HepG2 (cell line): ENCODE measurements around the gene CMTR2. TPM values are rescaled to one million over a fixed set of nuclear protein-coding genes. Genes with fewer than 3 reads are reported as not detected.

Source experiments
- ATAC-seq: fragments of 200-7000 bp; cut with Tn5 transposase; 3 replicates; pipeline ENCODE4 v1.9.1; 2020; ENCODE audit warnings: mild to moderate bottlenecking, moderate library complexity
- BruUV-seq: library from RNA; stranded (reverse); fragments of 400-500 nt; replicated peaks from 2 replicates; lab custom pipeline; 2021; lab: Mats Ljungman, UMichigan
- CTCF ChIA-PET: fragments of 300-600 bp; formaldehyde crosslinking; extraction: SDS; loops from one replicate; lab custom pipeline; 2021; ENCODE audit warnings: low total read pairs, inconsistent platforms, low intra/inter-chr PET ratio; lab: Yijun Ruan, JAX
- POLR2A ChIA-PET: fragments of 350-600 bp; sonication (Branson Sonifier 250); formaldehyde crosslinking; loops from one replicate; lab custom pipeline; 2020; ENCODE audit warnings: antibody characterized with exemption, inconsistent platforms; lab: Yijun Ruan, JAX
- DNase-seq: peaks from one replicate; pipeline ENCODE4 v3.0.0-alpha.2; 2015; ENCODE audit warnings: low spot score
- FAIRE-seq: peaks from 3 replicates; lab custom pipeline; 2011; peaks lifted over from hg19 to GRCh38; lab: Jason Lieb, UNC
- H2AFZ ChIP-seq: one replicate; pipeline ENCODE4 v1.6.1; 2011; ENCODE audit warnings: low read length, inconsistent platforms
- H3K27ac ChIP-seq: fragments of 300-600 bp; 3 replicates; pipeline ENCODE4 v1.8.0; 2011; ENCODE audit warnings: mixed run types, mild to moderate bottlenecking, mixed read lengths, low read length, inconsistent platforms; ENCODE audit not compliant: insufficient read depth; ENCODE audit errors: extremely low read length
- H3K27me3 ChIP-seq, 2 experiments: fragments of 200-600 bp in 1 of 2; 2 replicates in 1 of 2; 3 replicates in 1 of 2; pipeline versions ENCODE4 v1.6.0 to v1.8.0; 2011; ENCODE audit warnings: low read length in 2 of 2, mild to moderate bottlenecking in 2 of 2, moderate library complexity in 2 of 2, inconsistent platforms in 1 of 2; ENCODE audit not compliant: insufficient read depth in 2 of 2, control insufficient read depth in 1 of 2
- H3K36me3 ChIP-seq, 2 experiments: fragments of 200-600 bp in 1 of 2; replicated peaks in 1 of 2; 2 replicates in 1 of 2; 3 replicates in 1 of 2; pipeline versions ENCODE4 v1.5.1 to v1.8.0; 2011; ENCODE audit warnings: low read length in 2 of 2, inconsistent platforms in 1 of 2; ENCODE audit not compliant: insufficient read depth in 2 of 2, control insufficient read depth in 1 of 2
- H3K4me1 ChIP-seq: 2 replicates; pipeline ENCODE4 v1.5.1; 2012; ENCODE audit warnings: low read length, inconsistent platforms; ENCODE audit not compliant: insufficient read depth
- H3K4me2 ChIP-seq: 2 replicates; pipeline ENCODE4 v1.6.0; 2011; ENCODE audit warnings: low read depth, low read length, inconsistent platforms
- H3K4me3 ChIP-seq, 3 experiments: fragments of 200-600 bp in 1 of 3; sonication (generic), shearing (Covaris generic) in 1 of 3; replicated peaks in 1 of 3; 2 replicates each; pipeline ENCODE4 v1.5.1; 2011 to 2016; ENCODE audit warnings: low read length in 3 of 3, inconsistent platforms in 2 of 3, low read depth in 2 of 3, mild to moderate bottlenecking in 2 of 3, control low read depth in 1 of 3, mixed read lengths in 1 of 3; ENCODE audit not compliant: insufficient read depth in 1 of 3
- H3K79me2 ChIP-seq: one replicate; pipeline ENCODE4 v1.6.1; 2011; ENCODE audit warnings: low read length, inconsistent platforms; ENCODE audit not compliant: insufficient read depth
- H3K9ac ChIP-seq: 2 replicates; pipeline ENCODE4 v1.6.0; 2011; ENCODE audit warnings: mild to moderate bottlenecking, low read depth, low read length, inconsistent platforms; ENCODE audit not compliant: insufficient read depth
- H3K9me3 ChIP-seq: 2 replicates; pipeline ENCODE4 v1.5.1; 2012; ENCODE audit warnings: mild to moderate bottlenecking, low read length
- H4K20me1 ChIP-seq: 2 replicates; pipeline ENCODE4 v1.6.0; 2011; ENCODE audit warnings: inconsistent platforms, mild to moderate bottlenecking, low read length, moderate library complexity; ENCODE audit not compliant: insufficient read depth
- ATAD3A ChIP-seq: sonication (generic); formaldehyde crosslinking; IDR thresholded peaks from 2 replicates; pipeline ENCODE4 v1.4.0; 2020; ENCODE audit warnings: missing genetic modification reagents
- BCL6 ChIP-seq: IDR thresholded peaks from 2 replicates; pipeline ENCODE4 v1.6.1; 2016; ENCODE audit warnings: missing genetic modification reagents, missing compliant biosample characterization
- DMAP1 ChIP-seq: IDR thresholded peaks from 2 replicates; pipeline ENCODE4 v1.6.1; 2016
- PATZ1 ChIP-seq: sonication (generic); formaldehyde crosslinking; IDR thresholded peaks from 2 replicates; pipeline ENCODE4 v1.4.0; 2020; ENCODE audit warnings: missing genetic modification reagents
- POLR2AphosphoS5 ChIP-seq: IDR thresholded peaks from 2 replicates; pipeline ENCODE4 v1.6.1; 2012; ENCODE audit warnings: low read depth, low read length
- RCOR2 ChIP-seq: IDR thresholded peaks from 2 replicates; pipeline ENCODE4 v1.6.1; 2016; ENCODE audit warnings: missing biosample characterization, missing genetic modification reagents
- RFX5 ChIP-seq: IDR thresholded peaks from 2 replicates; pipeline ENCODE4 v1.6.1; 2011; ENCODE audit warnings: low read depth, low read length, improper control_type of control experiment
- SOX6 ChIP-seq, 2 experiments: fragments of 450-650 bp in 1 of 2; sonication (generic) in 1 of 2; formaldehyde crosslinking in 1 of 2; IDR thresholded peaks; 2 replicates each; pipeline versions ENCODE4 v1.4.0 to v1.6.1; 2017 to 2020; ENCODE audit warnings: antibody characterized with exemption in 1 of 2, mild to moderate bottlenecking in 1 of 2, missing genetic modification reagents in 1 of 2
- ZNF101 ChIP-seq: sonication (generic); formaldehyde crosslinking; IDR thresholded peaks from 2 replicates; pipeline ENCODE4 v1.4.0; 2020; ENCODE audit warnings: mild to moderate bottlenecking, low read depth, missing genetic modification reagents, borderline replicate concordance
- ZNF678 ChIP-seq: sonication (generic); formaldehyde crosslinking; IDR thresholded peaks from 2 replicates; pipeline ENCODE4 v1.4.0; 2020; ENCODE audit warnings: mild to moderate bottlenecking, missing genetic modification reagents
- WGBS: methylation state at CpG from one replicate; pipeline ENCODE4 v1.1.6; 2017; ENCODE audit warnings: low lambda C conversion rate; 5-methylcytosine and 5-hydroxymethylcytosine counted together
- in situ Hi-C: cut with HindIII; loops from 2 replicates; pipeline ENCODE4 v1.10.0; 2017; ENCODE audit warnings: low pct_unique_long_range_greater_than_20kb; ENCODE audit not compliant: extremely low pct_ligation_motif_present
- intact Hi-C: fragments of 100-400 bp; cut with micrococcal nuclease; formaldehyde crosslinking; loops from one replicate; pipeline ENCODE4 v1.10.0; 2022; ENCODE audit not compliant: unreplicated experiment
- polyA plus RNA-seq, 8 experiments: library from polyadenylated mRNA; depleted of rRNA in 3 of 8; stranded (reverse) in 7 of 8; unstranded in 1 of 8; fragments of >200 nt; fragmentation: Illumina TruSeq in 4 of 8; extraction: Trizol in 4 of 8; gene quantifications; 2 replicates each; pipeline versions ENCODE4 v1.2.1 to v1.2.3, GENCODE V29; 2011 to 2016; ENCODE audit warnings: low read depth in 4 of 8, missing spikeins in 1 of 8, mixed read lengths in 1 of 8; ENCODE audit not compliant: insufficient read depth in 1 of 8
- total RNA-seq, 5 experiments: library from RNA; depleted of rRNA; stranded (reverse); fragments of >200 nt; fragmentation: Illumina TruSeq; extraction: Trizol; gene quantifications; 2 replicates each; pipeline ENCODE4 v1.2.3, GENCODE V29; 2016; ENCODE audit warnings: low read depth in 1 of 5
- TF ChIP-seq, protein P1 (sequence below): sonication (generic); formaldehyde crosslinking; IDR thresholded peaks from 2 replicates; pipeline ENCODE4 v1.8.0; 2022; ENCODE audit warnings: mild to moderate bottlenecking, missing genetic modification reagents; ENCODE audit not compliant: insufficient replicate concordance
- TF ChIP-seq, protein P2 (sequence below): sonication (generic); formaldehyde crosslinking; IDR thresholded peaks from 2 replicates; pipeline ENCODE4 v1.4.0; 2020; ENCODE audit warnings: missing genetic modification reagents, borderline replicate concordance

CMTR2 gene
- total and polyA plus RNA-seq, 2 of the 13 experiments (the other 11 are each of a cell fraction or from before 2014, with no cell fraction given) = 15.0 to 19.9 TPM

DNA sequence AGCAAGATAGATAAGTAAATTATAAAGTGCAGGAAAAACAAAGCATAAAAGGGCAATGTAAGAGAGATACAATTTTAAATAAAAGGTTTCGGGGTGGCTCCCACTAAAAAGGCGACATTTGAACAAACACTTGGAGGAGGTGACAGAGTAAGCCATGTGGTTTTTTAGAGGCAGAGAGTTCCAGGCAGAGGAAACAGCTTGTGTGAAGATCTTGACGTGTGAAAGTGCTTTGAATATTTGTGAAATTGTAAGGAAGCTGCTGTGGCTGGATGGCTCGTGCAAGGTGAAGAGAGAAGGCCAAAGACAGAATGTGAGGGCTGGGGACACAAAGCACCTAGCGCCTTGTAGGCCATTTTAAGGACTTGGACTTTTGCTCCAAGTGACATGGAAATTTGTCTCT is 30.1 kb downstream of the CMTR2 start:
- intact Hi-C loops (no loop called here), in situ Hi-C loops (no loop called here)
- TF ChIP-seq ZNF678 (CRISPR knock-in tag) (no peak), BCL6 (no peak), SOX6 (IDR thresholded peaks at IDR 0.05) (no peak), SOX6 (CRISPR knock-in tag; IDR thresholded peaks at IDR 0.05) (no peak), PATZ1 (CRISPR knock-in tag) (no peak), DMAP1 (CRISPR knock-in tag) (no peak)
- no peak for FAIRE-seq
- Histone ChIP-seq H4K20me1 (no peaks in the 10 kb centered on the region), H3K9me3 (no peaks in the 10 kb centered on the region), H3K4me2 (no peak overlapping the region), H3K4me1 (no peaks in the 10 kb centered on the region), H3K9ac (no peak overlapping the region), H3K4me3 (no peak overlapping the region), H2AFZ (no peak overlapping the region), H3K27me3 (peaks cover 0 to 25% of the 10 kb centered on the region in 2 experiments; a peak in 2 of 5 replicates), H3K27ac (no peak overlapping the region), H3K79me2 (no peaks in the 10 kb centered on the region), H3K36me3 (no peaks in the 10 kb centered on the region)
- BruUV-seq = no TSS peak
- POLR2A ChIA-PET = no interaction called here
- 19% methylated on average over 5 of the region's 5 CpGs for WGBS
- DNase-seq = no peak
- ATAC-seq = no peak
- CTCF ChIA-PET = no interaction called here

- no peaks in the 10 kb centered on the region for H3K79me2 ChIP-seq
- ChIA-PET POLR2A (no interaction called here), CTCF (no interaction called here)
- no peak overlapping the region for H3K27ac ChIP-seq
- H3K4me2 ChIP-seq = no peak overlapping the region
- H3K36me3 ChIP-seq = no peaks in the 10 kb centered on the region
- no peak for FAIRE-seq
- H4K20me1 ChIP-seq = no peaks in the 10 kb centered on the region
- no peak overlapping the region for H3K4me3 ChIP-seq
- DNase-seq = no peak
- intact Hi-C loops (no loop called here), in situ Hi-C loops (no loop called here)
- H3K4me1 ChIP-seq = no peaks in the 10 kb centered on the region
- BruUV-seq = no TSS peak
- H2AFZ ChIP-seq = no peak overlapping the region
- no peak overlapping the region for H3K9ac ChIP-seq
- 0% methylated on average over 1 of the region's 1 CpG for WGBS
- H3K27me3 ChIP-seq = peaks cover 0 to 25% of the 10 kb centered on the region in 2 experiments; a peak in 2 of 5 replicates
- no peaks in the 10 kb centered on the region for H3K9me3 ChIP-seq
- no peak for ATAC-seq
- TF ChIP-seq RFX5 (no peak), POLR2AphosphoS5 (no peak), RCOR2 (no peak), ATAD3A (CRISPR knock-in tag) (no peak), ZNF101 (CRISPR knock-in tag) (no peak)
- TF ChIP-seq, protein P1, sequence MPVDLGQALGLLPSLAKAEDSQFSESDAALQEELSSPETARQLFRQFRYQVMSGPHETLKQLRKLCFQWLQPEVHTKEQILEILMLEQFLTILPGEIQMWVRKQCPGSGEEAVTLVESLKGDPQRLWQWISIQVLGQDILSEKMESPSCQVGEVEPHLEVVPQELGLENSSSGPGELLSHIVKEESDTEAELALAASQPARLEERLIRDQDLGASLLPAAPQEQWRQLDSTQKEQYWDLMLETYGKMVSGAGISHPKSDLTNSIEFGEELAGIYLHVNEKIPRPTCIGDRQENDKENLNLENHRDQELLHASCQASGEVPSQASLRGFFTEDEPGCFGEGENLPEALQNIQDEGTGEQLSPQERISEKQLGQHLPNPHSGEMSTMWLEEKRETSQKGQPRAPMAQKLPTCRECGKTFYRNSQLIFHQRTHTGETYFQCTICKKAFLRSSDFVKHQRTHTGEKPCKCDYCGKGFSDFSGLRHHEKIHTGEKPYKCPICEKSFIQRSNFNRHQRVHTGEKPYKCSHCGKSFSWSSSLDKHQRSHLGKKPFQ (CRISPR knock-in tag) = no peak
- TF ChIP-seq, protein P2, sequence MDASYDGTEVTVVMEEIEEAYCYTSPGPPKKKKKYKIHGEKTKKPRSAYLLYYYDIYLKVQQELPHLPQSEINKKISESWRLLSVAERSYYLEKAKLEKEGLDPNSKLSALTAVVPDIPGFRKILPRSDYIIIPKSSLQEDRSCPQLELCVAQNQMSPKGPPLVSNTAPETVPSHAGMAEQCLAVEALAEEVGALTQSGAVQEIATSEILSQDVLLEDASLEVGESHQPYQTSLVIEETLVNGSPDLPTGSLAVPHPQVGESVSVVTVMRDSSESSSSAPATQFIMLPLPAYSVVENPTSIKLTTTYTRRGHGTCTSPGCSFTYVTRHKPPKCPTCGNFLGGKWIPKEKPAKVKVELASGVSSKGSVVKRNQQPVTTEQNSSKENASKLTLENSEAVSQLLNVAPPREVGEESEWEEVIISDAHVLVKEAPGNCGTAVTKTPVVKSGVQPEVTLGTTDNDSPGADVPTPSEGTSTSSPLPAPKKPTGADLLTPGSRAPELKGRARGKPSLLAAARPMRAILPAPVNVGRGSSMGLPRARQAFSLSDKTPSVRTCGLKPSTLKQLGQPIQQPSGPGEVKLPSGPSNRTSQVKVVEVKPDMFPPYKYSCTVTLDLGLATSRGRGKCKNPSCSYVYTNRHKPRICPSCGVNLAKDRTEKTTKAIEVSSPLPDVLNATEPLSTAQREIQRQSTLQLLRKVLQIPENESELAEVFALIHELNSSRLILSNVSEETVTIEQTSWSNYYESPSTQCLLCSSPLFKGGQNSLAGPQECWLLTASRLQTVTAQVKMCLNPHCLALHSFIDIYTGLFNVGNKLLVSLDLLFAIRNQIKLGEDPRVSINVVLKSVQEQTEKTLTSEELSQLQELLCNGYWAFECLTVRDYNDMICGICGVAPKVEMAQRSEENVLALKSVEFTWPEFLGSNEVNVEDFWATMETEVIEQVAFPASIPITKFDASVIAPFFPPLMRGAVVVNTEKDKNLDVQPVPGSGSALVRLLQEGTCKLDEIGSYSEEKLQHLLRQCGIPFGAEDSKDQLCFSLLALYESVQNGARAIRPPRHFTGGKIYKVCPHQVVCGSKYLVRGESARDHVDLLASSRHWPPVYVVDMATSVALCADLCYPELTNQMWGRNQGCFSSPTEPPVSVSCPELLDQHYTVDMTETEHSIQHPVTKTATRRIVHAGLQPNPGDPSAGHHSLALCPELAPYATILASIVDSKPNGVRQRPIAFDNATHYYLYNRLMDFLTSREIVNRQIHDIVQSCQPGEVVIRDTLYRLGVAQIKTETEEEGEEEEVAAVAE (CRISPR knock-in tag) = no peak
Observed at GRCh38 chr16:71258372-71258771, 30.8 kb downstream of the CMTR2 start.
